G401 (cell line): ENCODE measurements around the gene PARP15. TPM values are rescaled to one million over a fixed set of nuclear protein-coding genes. Genes with fewer than 3 reads are reported as not detected.
"Not testable (repeated sequence)": the region's sequence is repeated elsewhere in the genome, so short reads cannot be mapped to it uniquely, and the experiment has no call there.

Experiments used
- DNase-seq: peaks from one replicate; pipeline ENCODE4 v3.0.0-alpha.2; 2015; ENCODE audit warnings: low spot score
- in situ Hi-C: cut with HindIII; loops from 2 replicates; pipeline ENCODE4 v1.10.0; 2016; ENCODE audit warnings: low sequenced_read_pairs, mixed read lengths
- total RNA-seq: library from RNA; depleted of rRNA; stranded (reverse); fragments of >200 nt; shearing (Covaris generic); gene quantifications from 2 replicates; pipeline ENCODE4 v1.2.3, GENCODE V29; 2014; rRNA removed

PARP15 gene
- total RNA-seq, 1 experiment from 2014 or later: not detected

DNA sequence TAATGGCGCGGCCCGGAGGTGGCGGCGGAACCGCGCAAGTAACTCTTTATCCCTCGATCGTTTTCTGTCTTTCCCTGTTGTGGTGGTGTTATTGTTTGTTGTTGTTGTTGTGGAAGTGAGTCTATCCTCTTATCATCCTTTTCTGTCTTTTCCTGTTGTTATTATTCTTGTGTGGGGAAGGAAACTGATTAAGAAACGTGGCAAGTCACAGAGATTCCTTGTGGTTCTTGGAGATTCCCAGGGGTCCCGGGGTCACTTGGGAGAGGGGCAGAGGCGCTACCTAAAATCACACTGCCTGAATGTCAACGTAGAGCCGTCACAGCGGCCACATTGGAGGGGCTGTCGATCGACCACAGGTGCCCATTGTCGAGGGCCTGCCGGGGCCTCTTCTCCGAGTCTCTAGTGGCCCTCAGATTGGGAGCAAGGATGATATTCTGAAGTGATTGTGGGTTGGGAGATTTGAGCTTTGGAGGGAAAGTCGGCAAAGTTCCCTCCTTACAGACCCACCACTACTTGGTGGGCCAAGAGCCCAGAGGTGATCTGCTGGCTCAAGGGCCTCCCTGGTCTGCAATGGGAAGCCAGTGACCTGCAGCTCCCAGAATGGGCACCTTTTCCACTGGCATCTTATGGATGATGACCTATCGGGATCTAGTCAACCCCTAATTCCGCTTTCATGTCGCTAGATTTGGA is 104.0 kb downstream of the PARP15 start:
- DNase-seq: no peak
- in situ Hi-C loops: no loop called here

DNA sequence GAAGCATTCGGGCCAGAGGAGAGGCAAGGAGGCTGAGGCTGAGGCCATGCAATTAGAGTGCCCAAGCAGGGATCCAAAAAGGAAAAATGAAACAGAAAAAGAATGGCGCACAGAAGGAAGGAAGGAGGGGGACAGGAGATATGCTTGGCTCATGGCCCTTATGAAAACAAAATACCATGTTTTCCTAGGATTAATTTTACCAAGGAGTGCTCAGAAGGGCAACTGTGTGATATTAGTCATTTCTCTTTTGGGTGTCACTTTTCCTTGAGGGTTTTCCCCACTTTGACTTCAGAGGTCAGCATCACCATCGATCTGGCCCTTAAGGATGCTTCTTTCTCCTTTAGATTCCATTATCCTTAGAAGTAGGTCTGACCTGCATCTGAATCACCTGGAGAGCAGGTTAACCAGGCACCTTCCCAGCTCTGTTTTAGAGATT is 104.5 kb downstream of the PARP15 start:
- in situ Hi-C loops: no loop called here
- no peak for DNase-seq

DNA sequence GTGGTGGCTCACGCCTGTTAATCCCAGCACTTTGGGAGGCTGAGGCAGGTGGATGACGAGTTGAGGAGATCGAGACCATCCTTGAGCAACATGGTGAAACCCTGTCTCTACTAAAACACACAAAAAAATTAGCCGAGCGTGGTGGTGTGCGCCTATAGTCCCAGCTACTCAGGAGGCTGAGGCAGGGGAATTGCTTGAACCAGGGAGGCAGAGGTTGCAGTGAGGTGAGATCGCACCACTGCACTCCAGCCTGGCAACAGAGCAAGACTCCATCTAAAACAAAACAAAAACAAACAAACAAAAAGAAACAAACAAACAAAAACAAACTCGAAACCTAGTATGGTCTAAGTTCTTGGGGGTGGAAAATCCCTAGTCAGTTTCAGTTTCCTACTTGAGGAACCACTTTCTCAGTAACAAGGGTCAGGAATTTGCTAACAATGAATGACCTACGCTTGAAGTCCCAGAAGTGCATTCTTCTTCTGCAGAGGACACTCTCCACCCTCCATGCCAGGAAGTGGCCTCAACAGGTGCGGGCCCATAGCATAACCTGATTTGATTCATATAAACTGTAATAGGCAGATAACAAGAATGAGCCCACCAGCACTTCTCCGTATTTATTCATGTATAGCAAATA is 105.4 kb downstream of the PARP15 start:
- DNase-seq, in situ Hi-C loops: not testable (repeated sequence)

DNA sequence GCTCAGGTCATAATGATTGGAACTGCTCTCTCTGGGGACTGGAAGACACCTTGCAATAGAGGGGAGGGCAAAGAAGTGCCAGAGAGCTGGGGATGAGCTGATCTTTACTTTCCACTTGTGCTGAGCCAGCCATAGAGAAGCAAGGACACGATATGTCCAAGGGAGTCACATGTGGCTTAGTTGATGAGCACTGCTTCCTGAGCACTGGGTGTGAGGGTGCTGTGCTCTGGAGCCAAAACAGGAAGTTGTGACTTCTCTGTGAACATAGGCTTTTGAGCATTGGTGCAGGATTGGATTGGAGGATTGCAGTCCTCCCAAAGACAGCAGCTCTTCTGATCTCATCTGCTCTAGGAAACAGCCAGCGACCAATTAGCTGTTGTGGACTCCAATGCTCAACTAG is 109.8 kb downstream of the PARP15 start:
- in situ Hi-C loops: no loop called here
- no peak for DNase-seq

Other genes with a start within 250 kb of the PARP15 start
- 72.6 and 93.7 TPM in 2 replicates for gene MIX23, start 194.4 kb upstream of the PARP15 start, total RNA-seq
- 35.6 and 58.4 TPM in 2 replicates for gene FAM162A, start 193.5 kb upstream of the PARP15 start, total RNA-seq
- 1.5 and 3.5 TPM in 2 replicates for gene WDR5B, start 161.6 kb upstream of the PARP15 start, total RNA-seq
- gene KPNA1, start 62.7 kb upstream of the PARP15 start, total RNA-seq: 30.8 and 58.9 TPM in 2 replicates
- 3.8 and 4.1 TPM in 2 replicates for gene PARP9, start 13.3 kb upstream of the PARP15 start, total RNA-seq
- 4.9 and 5.3 TPM in 2 replicates for gene DTX3L, start 13.3 kb upstream of the PARP15 start, total RNA-seq
- gene PARP14, start 103.2 kb downstream of the PARP15 start, total RNA-seq: 9.7 and 21.2 TPM in 2 replicates
- gene HSPBAP1, start 216.2 kb downstream of the PARP15 start, total RNA-seq: 5.7 and 12.3 TPM in 2 replicates
- gene SLC49A4, start 217.4 kb downstream of the PARP15 start, total RNA-seq: 17.9 and 18.2 TPM in 2 replicates